GM21367 (cell line): ENCODE data around the gene ELFN1.

Experiments used
- ATAC-seq: cut with Tn5 transposase; IDR thresholded peaks from one replicate; pipeline ENCODE4 v1.9.1; 2021; ENCODE audit not compliant: unreplicated experiment

Gene ELFN1

GRCh38 chr7:1662767-1663166 is 7.3 kb upstream of the ELFN1 start:
- ATAC-seq, result no peak

DNA sequence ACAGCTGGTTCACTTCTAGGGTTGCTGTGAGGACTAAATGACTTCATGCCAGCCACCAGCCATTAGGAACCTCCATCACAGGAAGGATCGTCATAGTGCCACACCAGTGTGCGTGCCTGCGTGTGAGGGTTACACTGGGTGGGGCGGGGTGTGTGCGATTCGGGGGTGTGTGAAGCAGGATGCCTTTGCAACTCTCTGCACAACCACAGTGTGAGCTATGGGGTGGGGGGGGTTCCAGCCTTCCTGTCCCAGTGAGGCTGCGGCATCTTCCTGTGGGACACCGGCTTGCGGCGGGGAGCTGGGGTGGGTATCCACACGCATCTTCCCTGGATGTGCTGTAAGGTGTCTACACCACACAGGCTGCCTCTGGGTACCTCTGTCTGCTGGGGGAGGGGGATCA is 6.9 kb upstream of the ELFN1 start:
- ATAC-seq, result no peak

DNA sequence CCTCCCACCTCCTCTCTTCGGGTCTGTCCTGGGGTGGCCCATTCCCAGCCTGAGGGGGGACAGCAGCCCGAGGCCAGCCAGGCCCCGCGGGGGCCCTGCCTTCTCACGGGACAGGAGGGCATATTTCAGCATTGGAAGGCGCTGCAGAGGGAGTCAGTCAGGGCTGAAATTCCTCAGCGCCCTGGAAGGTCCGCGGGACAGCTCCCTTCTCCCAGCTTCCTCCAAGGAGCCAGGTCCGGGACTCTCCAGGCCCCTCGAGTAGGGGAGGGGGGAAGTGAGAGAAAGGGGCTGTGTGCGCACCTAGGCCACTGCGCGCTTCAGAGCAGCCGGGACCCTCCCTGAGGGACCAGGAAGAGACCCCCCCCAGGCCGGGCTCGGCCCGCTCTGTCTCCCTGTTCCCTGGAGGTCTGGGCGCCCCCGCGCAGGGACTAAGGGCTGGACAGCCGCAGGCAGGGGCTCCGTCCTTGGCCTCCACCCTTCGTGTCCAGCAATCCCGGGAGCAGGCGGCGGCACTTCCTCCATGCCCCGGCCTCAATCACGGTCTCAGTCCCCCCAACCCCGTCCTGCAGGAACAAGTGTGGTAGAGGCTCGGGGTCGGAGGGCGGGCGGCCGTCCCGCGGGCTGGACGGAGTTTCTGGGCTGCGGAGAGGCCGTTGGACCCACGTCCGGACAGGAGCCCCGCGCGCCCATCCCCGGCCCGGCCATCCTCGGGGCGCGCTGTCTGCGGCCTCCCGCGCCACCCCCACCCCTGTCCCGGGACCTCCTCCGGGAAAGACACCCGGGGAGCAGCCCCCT is 6.0 kb upstream of the ELFN1 start:
- ATAC-seq, result no peak

- no peak for ATAC-seq
Observed at GRCh38 chr7:1664711-1665548, 5.1 kb upstream of the ELFN1 start.

DNA sequence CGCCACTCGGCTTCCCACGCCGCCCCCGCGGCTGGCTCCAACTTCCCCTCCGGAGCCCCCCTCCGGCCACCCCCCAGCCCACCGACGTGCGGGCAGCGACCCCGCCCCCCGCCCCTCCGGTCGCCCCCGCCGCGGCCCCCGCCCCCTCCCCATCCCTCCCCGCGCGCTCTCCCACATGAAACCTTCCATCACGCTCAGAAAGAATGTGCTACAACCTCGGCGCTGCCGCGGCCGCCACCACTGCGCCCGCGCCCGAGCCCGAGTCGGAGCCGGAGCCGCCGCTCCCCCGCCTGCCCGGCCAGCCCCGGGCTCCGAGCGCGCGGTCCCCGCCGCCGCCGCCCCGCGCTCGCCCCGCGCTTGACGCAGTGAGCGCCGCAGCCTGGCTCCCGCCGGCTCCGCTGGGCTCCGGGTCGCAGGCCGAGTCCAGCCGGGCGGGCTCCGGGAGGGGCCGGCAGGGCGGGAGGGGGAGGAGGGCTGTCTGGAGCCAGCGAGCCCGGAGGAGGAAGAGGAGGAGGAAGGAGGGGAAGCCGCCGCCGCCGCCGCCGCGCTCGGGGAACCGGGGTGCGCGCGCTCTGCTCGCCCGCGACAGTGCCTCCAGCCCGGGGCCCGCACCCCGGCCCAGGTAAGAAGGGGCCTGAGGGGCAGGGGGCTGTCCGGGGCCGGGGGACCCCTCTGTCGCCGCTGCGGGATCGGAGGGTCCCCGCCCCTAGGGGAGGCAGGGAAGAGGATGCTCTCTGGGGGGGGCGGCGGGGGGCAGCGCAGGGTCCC is 4.3 kb upstream of the ELFN1 start:
- ATAC-seq, result no peak

- ATAC-seq, result no peak
Observed at GRCh38 chr7:1666317-1666822, 3.7 kb upstream of the ELFN1 start.

DNA sequence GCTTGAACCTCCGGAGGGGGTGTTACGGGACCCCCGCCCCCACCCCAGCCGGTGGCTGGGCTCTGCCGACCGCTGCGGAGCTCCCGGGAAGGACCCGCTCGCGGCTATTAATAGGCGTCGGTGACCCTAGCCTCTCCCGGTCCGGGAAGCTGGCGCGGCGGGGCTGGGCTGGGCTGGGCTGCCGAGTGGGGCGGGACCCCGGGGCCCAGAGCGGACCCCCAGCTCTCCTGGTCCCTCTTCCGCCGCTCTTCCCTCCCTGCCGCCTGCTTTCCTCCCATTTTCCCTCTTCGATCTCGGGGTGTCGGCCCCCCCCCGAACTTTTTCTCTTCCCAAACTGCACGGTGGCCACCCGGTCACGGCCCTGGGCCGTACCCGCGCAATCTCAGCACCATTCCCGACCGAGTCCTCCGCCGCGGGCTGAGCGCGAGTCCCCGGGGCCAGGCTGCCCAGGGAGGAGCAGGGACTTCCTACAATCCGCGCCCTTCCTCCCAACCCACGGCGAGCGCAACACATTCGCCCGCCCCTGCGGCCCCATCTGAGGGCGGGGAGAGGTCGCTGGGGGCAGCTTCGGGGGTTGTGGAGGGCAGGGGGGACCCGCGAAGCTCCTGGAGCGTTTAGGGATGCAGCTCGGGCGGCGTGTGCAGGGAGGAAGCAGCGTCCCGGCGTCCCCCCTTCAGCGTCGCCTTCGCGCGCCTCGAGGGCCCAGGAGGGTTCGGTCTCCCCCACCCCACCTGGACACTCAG is 3.1 kb upstream of the ELFN1 start:
- no peak for ATAC-seq

DNA sequence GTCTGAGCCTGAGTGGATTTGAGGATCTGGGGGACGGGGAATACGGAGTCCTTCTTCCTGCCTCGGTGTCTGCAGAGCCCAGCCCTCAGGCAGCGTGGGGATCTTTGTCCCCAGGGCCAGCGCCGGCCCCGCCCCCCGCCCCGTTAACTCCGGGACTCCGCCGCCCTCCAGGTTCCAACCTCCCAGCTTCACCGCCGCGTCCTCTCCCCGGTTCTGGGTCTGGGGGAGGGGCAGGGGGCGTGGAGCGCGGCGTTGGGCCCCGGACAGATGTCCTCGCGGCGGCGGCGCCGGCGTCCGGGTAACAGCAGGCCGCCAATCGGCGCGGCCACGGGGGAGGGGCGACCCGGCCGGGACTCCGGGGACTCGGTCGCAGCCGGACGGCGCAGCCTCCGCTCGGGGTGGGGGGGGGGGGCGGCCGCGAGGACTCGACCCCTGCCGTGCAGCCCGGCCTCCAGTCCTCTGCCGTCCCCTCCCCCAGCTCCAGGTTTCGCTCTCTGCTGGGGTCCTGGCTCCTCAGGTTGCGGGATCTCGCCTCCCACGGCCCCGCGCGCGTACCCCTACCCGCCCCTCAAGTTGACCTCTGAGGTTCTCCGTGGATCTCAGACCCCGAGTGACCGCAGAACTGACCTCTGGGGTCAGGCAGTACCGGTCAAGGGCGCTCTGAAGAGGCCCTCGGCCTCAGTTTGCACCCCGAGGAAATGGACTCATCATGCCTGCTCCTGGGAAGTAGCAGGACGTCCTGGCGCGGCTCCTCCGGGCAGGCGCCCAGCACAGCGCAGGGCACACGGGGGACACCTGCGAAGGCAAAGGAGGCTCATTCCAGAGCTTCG is 2.3 kb upstream of the ELFN1 start:
- no peak for ATAC-seq

DNA sequence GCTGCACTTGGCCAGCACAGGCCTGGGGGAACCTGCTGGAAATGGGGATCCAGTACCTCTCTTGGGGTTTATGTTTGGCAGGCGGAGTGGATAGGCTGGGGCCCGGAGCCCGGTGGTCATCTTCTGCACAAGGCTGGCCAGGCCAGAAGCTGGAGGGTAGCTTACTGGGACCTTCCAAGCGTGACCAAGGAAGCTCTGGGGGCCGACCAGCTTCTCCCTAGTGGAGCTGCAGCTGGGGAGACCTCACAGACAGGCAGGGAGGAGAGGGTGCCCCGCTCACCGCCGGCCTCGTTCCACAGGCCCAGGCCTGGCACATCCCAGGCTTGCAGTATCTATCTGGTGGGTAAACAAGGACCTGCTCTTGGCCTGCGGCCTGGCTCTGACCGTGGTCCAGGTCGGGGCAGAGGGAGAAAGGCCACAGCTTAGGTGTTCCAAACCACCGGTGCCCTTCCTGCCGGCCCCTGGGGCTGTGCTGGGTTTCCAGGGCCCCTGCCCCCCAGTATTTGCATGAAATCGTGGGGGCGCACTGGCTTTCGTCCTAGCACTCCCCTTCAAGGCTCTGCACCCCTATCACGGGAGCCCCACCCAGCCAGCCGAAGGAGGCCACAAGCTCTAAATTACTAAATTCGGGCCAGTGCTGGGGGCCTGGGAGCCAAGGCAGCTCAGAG is 1.5 kb upstream of the ELFN1 start:
- ATAC-seq, result no peak

- ATAC-seq, result no peak
Observed at GRCh38 chr7:1669064-1669951, 769 bp upstream of the ELFN1 start.

DNA sequence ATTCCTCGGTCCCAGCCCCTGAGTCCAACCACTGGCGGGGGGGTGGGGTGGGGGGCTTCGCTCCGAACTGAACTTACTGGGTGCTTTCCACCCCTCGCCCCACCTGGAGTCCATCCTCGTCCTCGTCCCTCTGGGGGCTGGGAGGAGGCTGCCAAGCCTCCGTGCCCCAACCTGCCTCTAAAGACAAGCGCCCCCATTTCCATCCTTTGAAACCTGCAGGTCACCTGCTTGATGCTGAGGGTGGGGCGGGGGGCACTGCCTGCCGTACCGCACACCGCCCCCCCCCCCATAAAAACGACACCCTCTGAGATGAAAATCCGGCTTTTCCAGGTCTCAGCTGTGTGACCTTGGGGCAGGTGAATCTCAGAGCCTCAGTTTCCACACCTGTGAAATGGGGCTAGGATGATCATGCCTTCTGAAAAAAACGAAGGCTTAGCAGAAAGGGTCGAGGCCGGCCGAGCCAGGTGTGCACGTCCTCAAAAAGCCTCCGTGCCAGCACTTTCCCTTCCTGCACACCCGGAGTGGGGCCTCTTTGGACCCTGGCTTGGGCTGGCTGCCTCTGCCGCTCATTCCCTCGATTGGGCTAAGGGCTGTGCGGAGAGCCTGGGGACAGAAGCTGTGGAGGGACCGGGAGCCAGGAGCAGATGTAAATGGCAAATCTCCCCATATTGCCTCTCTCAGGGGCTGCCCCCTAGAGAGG is 967 bp downstream of the ELFN1 start:
- ATAC-seq, result no peak

GRCh38 chr7:1671594-1672451 is 1.7 kb downstream of the ELFN1 start:
- no peak for ATAC-seq

DNA sequence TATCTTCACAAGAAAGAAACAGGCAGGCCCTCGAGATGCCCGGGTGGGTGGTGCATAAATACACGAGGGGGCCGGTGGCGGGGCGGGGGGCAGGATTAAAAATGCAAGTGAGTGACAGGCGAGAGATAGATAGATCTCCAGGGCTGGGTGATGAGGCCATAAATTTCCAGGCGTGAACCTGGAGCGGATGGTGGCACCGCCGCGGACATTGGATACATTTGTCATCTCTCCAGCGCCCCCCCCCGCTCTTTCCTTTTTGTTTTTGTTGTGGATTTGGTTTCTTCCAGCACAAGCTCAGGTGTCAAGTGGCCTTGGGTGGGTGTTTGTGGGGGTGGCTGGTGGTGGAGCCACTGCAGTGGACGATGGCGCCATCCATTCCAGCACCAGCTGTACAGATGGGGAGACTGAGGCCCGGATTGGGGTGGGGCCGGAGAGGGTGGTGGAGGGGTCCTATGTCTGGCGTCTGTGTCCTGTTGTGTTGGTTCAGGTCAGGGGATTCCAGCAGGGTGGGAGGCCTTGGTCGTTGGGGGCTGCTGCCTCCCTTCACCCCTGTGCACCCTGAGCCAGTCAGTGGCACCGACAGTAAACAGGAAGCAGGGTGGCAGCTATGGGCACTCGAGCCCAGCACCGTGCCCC is 2.9 kb downstream of the ELFN1 start:
- ATAC-seq, result no peak

GRCh38 chr7:1673581-1674118 is 3.6 kb downstream of the ELFN1 start:
- ATAC-seq, result no peak

DNA sequence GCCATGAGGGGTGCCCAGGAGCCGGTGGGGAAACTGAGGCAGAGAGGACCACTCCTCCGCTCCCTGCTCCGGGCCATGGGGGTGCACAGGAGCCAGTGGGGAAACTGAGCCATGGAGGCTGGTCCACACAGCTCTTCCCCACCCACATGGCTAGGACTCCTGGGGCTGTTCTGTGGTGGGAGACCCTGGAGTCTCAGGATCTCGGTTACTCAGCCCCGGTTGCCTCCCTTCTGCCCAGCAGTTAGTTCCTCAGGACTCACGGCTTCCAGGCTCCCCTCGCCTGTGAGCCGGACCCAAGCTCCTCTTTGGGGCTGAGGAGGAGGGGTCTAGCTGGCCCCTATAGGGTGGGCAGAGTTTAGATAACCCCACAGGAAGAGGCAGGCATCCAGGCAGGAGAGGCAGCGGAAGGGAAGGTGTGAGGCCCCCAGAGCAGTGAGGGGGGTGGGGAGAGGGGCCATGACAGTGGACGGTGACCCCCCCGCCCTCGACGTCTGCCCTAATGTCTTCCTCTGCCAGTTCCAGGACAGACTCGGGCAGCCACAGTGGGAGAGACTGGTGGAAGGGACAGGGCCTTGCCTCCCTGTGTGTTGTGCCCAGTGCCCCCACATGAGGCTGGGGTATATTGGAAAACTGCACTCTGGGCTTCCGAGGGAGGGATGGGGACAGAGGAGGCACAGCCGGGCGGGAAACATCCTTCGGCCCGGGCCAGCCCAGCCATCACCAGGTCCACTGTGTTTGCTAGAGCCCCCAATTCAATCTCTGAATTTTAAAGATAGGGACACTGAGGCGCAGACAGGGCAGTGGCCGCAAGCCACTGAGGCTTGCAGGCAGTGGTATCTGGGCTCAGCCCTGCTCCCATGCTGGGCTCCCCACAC is 4.3 kb downstream of the ELFN1 start:
- no peak for ATAC-seq
